H1 (cell line): ENCODE results near the gene KNCN. TPM values are rescaled to one million over a fixed set of nuclear protein-coding genes. Genes with fewer than 3 reads are reported as not detected.

Experiments
- CTCF ChIA-PET: fragments of 300-600 bp; sonication (Branson Sonifier 250); formaldehyde crosslinking; loops from one replicate; lab custom pipeline; 2021; ENCODE audit not compliant: partially characterized antibody; lab: Charles Lee
- POLR2A ChIA-PET: fragments of 300-600 bp; sonication (Branson Sonifier 250); formaldehyde crosslinking; loops from one replicate; lab custom pipeline; 2021; ENCODE audit warnings: inconsistent platforms; ENCODE audit not compliant: partially characterized antibody; lab: Charles Lee
- DNase-seq, 2 experiments: peaks; one replicate each; pipeline versions ENCODE4 v3.0.0 to v3.0.0-alpha.2; 2010 to 2022; ENCODE audit warnings: low spot score in 2 of 2, low read depth in 1 of 2, mixed read lengths in 1 of 2
- FAIRE-seq: peaks from 2 replicates; lab custom pipeline; 2011; peaks lifted over from hg19 to GRCh38; lab: Jason Lieb, UNC
- H2AFZ ChIP-seq: 2 replicates; pipeline ENCODE4 v1.8.1; 2012; ENCODE audit warnings: low read length, inconsistent platforms
- H2AK5ac ChIP-seq: 2 replicates; pipeline ENCODE4 v1.6.1; 2013; ENCODE audit warnings: low read depth, low read length
- H2BK120ac ChIP-seq: replicated peaks from 2 replicates; pipeline ENCODE3; 2013; ENCODE audit warnings: low read depth, low read length, inconsistent platforms
- H2BK12ac ChIP-seq: 2 replicates; pipeline ENCODE4 v1.6.1; 2013; ENCODE audit warnings: low read depth, low read length
- H2BK15ac ChIP-seq: 2 replicates; pipeline ENCODE4 v1.6.1; 2013; ENCODE audit warnings: low read length
- H2BK20ac ChIP-seq: 2 replicates; pipeline ENCODE4 v1.6.1; 2013; ENCODE audit warnings: low read length
- H2BK5ac ChIP-seq: 2 replicates; pipeline ENCODE4 v1.6.1; 2013; ENCODE audit warnings: low read depth, low read length
- H3K14ac ChIP-seq: 2 replicates; pipeline ENCODE4 v1.6.1; 2013; ENCODE audit warnings: inconsistent platforms; ENCODE audit not compliant: insufficient read length
- H3K18ac ChIP-seq: 2 replicates; pipeline ENCODE4 v1.6.1; 2013; ENCODE audit warnings: low read length; ENCODE audit errors: extremely low read depth
- H3K23ac ChIP-seq: 2 replicates; pipeline ENCODE4 v1.6.1; 2013; ENCODE audit warnings: inconsistent platforms; ENCODE audit not compliant: insufficient read length
- H3K23me2 ChIP-seq: 2 replicates; pipeline ENCODE4 v1.6.1; 2013; ENCODE audit warnings: low read depth, low read length
- H3K27ac ChIP-seq: 2 replicates; pipeline ENCODE4 v1.6.1; 2011; ENCODE audit warnings: low read depth, low read length, inconsistent platforms
- H3K27me3 ChIP-seq, 4 experiments: replicated peaks in 1 of 4; 1 replicate in 1 of 4; 2 replicates in 3 of 4; pipeline versions ENCODE4 v1.6.1 to v1.8.1; 2011 to 2013; ENCODE audit warnings: low read length in 3 of 4, mild to moderate bottlenecking in 3 of 4, inconsistent platforms in 2 of 4, mixed read lengths in 2 of 4, moderate library complexity in 1 of 4; ENCODE audit not compliant: control insufficient read depth in 3 of 4, insufficient read depth in 3 of 4; ENCODE audit errors: extremely low read depth in 1 of 4
- H3K36me3 ChIP-seq, 4 experiments: 2 replicates each; pipeline versions ENCODE4 v1.6.1 to v1.8.1; 2011 to 2013; ENCODE audit warnings: mild to moderate bottlenecking in 4 of 4, low read length in 3 of 4, moderate library complexity in 2 of 4, control low read depth in 1 of 4, inconsistent platforms in 1 of 4; ENCODE audit not compliant: insufficient read depth in 4 of 4, control insufficient read depth in 2 of 4
- H3K4ac ChIP-seq: replicated peaks from 2 replicates; pipeline ENCODE3; 2013; ENCODE audit warnings: low read length, low read depth, mixed read lengths, inconsistent platforms; ENCODE audit not compliant: insufficient read length
- H3K4me1 ChIP-seq, 4 experiments: replicated peaks in 1 of 4; 1 replicate in 1 of 4; 2 replicates in 3 of 4; pipeline versions ENCODE4 v1.6.1 to v1.8.1; 2011 to 2013; ENCODE audit warnings: low read length in 3 of 4, inconsistent platforms in 2 of 4, mixed read lengths in 1 of 4; ENCODE audit not compliant: insufficient read depth in 4 of 4, control insufficient read depth in 3 of 4
- H3K4me2 ChIP-seq, 2 experiments: 2 replicates each; pipeline versions ENCODE4 v1.6.1 to v1.8.1; 2011 to 2013; ENCODE audit warnings: low read depth in 2 of 2, low read length in 2 of 2, control low read depth in 1 of 2, inconsistent platforms in 1 of 2, mild to moderate bottlenecking in 1 of 2; ENCODE audit not compliant: insufficient read depth in 1 of 2
- H3K4me3 ChIP-seq, 4 experiments: fragments of 200-600, 300-600 bp in 1 of 4; sonication (generic), shearing (Covaris generic), sonication (Bioruptor Twin) in 1 of 4; 2 replicates each; pipeline versions ENCODE4 v1.5.1 to v1.8.1; 2011 to 2016; ENCODE audit warnings: low read length in 4 of 4, low read depth in 3 of 4, control low read depth in 2 of 4, inconsistent platforms in 2 of 4, mild to moderate bottlenecking in 2 of 4, mixed read lengths in 1 of 4, moderate library complexity in 1 of 4; ENCODE audit not compliant: insufficient read depth in 2 of 4; ENCODE audit errors: extremely low read depth in 1 of 4
- H3K56ac ChIP-seq: replicated peaks from 2 replicates; pipeline ENCODE3; 2013; ENCODE audit warnings: low read depth, mild to moderate bottlenecking, mixed read lengths, low read length, inconsistent platforms; ENCODE audit not compliant: insufficient read length
- H3K79me1 ChIP-seq: 2 replicates; pipeline ENCODE4 v1.6.1; 2013; ENCODE audit warnings: low read depth, low read length, control low read depth
- H3K79me2 ChIP-seq, 2 experiments: 2 replicates each; pipeline versions ENCODE4 v1.6.1 to v1.8.1; 2012 to 2013; ENCODE audit warnings: low read length in 2 of 2, mild to moderate bottlenecking in 2 of 2, inconsistent platforms in 1 of 2; ENCODE audit not compliant: insufficient read depth in 2 of 2, control insufficient read depth in 1 of 2
- H3K9ac ChIP-seq, 4 experiments: replicated peaks in 1 of 4; 1 replicate in 1 of 4; 2 replicates in 3 of 4; pipeline versions ENCODE4 v1.6.1 to v1.8.1; 2011 to 2013; ENCODE audit warnings: low read depth in 3 of 4, low read length in 3 of 4, control low read depth in 2 of 4, mild to moderate bottlenecking in 2 of 4, moderate library complexity in 2 of 4, inconsistent platforms in 1 of 4; ENCODE audit errors: extremely low read depth in 1 of 4
- H3K9me3 ChIP-seq, 2 experiments: 2 replicates each; pipeline versions ENCODE4 v1.6.1 to v1.8.1; 2012 to 2013; ENCODE audit warnings: mild to moderate bottlenecking in 2 of 2, moderate library complexity in 2 of 2, control low read depth in 1 of 2, inconsistent platforms in 1 of 2, low read depth in 1 of 2, low read length in 1 of 2, mixed read lengths in 1 of 2; ENCODE audit not compliant: insufficient read depth in 2 of 2
- H4K20me1 ChIP-seq, 2 experiments: replicated peaks in 1 of 2; 2 replicates each; pipeline versions ENCODE3 to v1.8.1; 2011 to 2013; ENCODE audit warnings: inconsistent platforms in 2 of 2, low read length in 2 of 2, mild to moderate bottlenecking in 1 of 2; ENCODE audit not compliant: insufficient read depth in 2 of 2, control insufficient read depth in 1 of 2
- H4K5ac ChIP-seq: 2 replicates; pipeline ENCODE4 v1.6.1; 2013; ENCODE audit warnings: low read length, low read depth, mixed read lengths, inconsistent platforms; ENCODE audit not compliant: insufficient read length
- H4K8ac ChIP-seq: 2 replicates; pipeline ENCODE4 v1.8.0; 2013; ENCODE audit warnings: mild to moderate bottlenecking, moderate library complexity, low read length, inconsistent platforms; ENCODE audit not compliant: insufficient read depth; ENCODE audit errors: extremely low read depth
- H4K91ac ChIP-seq: replicated peaks from 2 replicates; pipeline ENCODE3; 2013; ENCODE audit warnings: low read length, mixed read lengths, inconsistent platforms; ENCODE audit not compliant: insufficient read length
- CBX5 ChIP-seq: fragments of 300-800, 300-1000 bp; sonication (generic); IDR thresholded peaks from 2 replicates; pipeline ENCODE4 v1.7.1; 2016; ENCODE audit warnings: antibody characterized with exemption, low read length, low read depth
- EP300 ChIP-seq, 2 experiments: IDR thresholded peaks; 1 replicate in 1 of 2; 2 replicates in 1 of 2; pipeline ENCODE4 v1.6.1; 2011 to 2012; ENCODE audit warnings: low read depth in 2 of 2, low read length in 2 of 2, mild to moderate bottlenecking in 2 of 2, borderline replicate concordance in 1 of 2, inconsistent platforms in 1 of 2, moderate library complexity in 1 of 2
- EZH2 ChIP-seq: fragments of 200-600 bp; sonication (generic); IDR thresholded peaks from 2 replicates; pipeline ENCODE4 v1.7.1; 2012; ENCODE audit warnings: low read depth, mild to moderate bottlenecking, moderate library complexity, low read length, inconsistent platforms; ENCODE audit not compliant: severe bottlenecking
- GABPA ChIP-seq: IDR thresholded peaks from 2 replicates; pipeline ENCODE4 v1.6.1; 2011; ENCODE audit warnings: mild to moderate bottlenecking, low read length, moderate library complexity, borderline replicate concordance; ENCODE audit not compliant: insufficient read depth
- GTF2F1 ChIP-seq: IDR thresholded peaks from 2 replicates; pipeline ENCODE4 v1.6.1; 2012; ENCODE audit warnings: low read depth, low read length, improper control_type of control experiment, borderline replicate concordance
- KDM1A ChIP-seq: fragments of 200-600, 300-600 bp; sonication (generic); IDR thresholded peaks from 2 replicates; pipeline ENCODE4 v1.7.1; 2016; ENCODE audit warnings: mild to moderate bottlenecking, low read length, borderline replicate concordance
- POU5F1 ChIP-seq: IDR thresholded peaks from 2 replicates; pipeline ENCODE4 v1.6.1; 2011; ENCODE audit warnings: low read depth, mild to moderate bottlenecking, low read length, moderate library complexity
- SIRT6 ChIP-seq: IDR thresholded peaks from one replicate; pipeline ENCODE4 v1.7.1; 2012; ENCODE audit warnings: low read length, inconsistent platforms
- SUZ12 ChIP-seq: fragments of 200-600 bp; sonication (generic); IDR thresholded peaks from 2 replicates; pipeline ENCODE4 v1.6.1; 2012; ENCODE audit warnings: mild to moderate bottlenecking, inconsistent platforms, low read length, moderate library complexity, mixed read lengths
- TAF1 ChIP-seq: IDR thresholded peaks from 2 replicates; pipeline ENCODE4 v1.6.1; 2011; ENCODE audit warnings: mild to moderate bottlenecking, low read depth, low read length
- TBP ChIP-seq: IDR thresholded peaks from 2 replicates; pipeline ENCODE4 v1.6.1; 2011; ENCODE audit warnings: low read depth, low read length, improper control_type of control experiment
- TCF12 ChIP-seq: IDR thresholded peaks from 2 replicates; pipeline ENCODE4 v1.6.1; 2011; ENCODE audit warnings: low read depth, mild to moderate bottlenecking, low read length
- USF2 ChIP-seq: IDR thresholded peaks from 2 replicates; pipeline ENCODE4 v1.6.1; 2011; ENCODE audit warnings: low read length, improper control_type of control experiment
- WGBS, 2 experiments: shearing (Covaris generic) in 1 of 2; methylation state at CpG; one replicate each; pipeline versions ENCODE4 v1.1.6 to v1.1.7; 2013 to 2015; ENCODE audit warnings: low lambda C conversion rate in 2 of 2, mixed read lengths in 2 of 2, inconsistent platforms in 1 of 2, low coverage in 1 of 2, missing lambda C conversion rate in 1 of 2; ENCODE audit not compliant: insufficient replicate concordance in 2 of 2, insufficient coverage in 1 of 2, insufficient read length in 1 of 2; ENCODE audit errors: extremely low coverage in 1 of 2, missing lambda C conversion rate in 1 of 2; 5-methylcytosine and 5-hydroxymethylcytosine counted together
- polyA plus RNA-seq, 7 experiments: library from polyadenylated mRNA; depleted of rRNA in 3 of 7; stranded (reverse) in 5 of 7; unstranded in 2 of 7; fragments of >200 nt in 5 of 7; fragments of 200-250 nt in 2 of 7; gene quantifications; 1 replicate in 5 of 7; 2 replicates in 1 of 7; 4 replicates in 1 of 7; pipeline versions ENCODE4 v1.2.1 to v1.2.3, GENCODE V29; 2011 to 2013; ENCODE audit warnings: missing spikeins in 2 of 7, mixed read lengths in 2 of 7
- total RNA-seq: library from RNA; stranded (reverse); fragmentation: NEBNext Ultra II Directional; extraction: Animal tissue kit (Norgen Biotek cat#: 25700); gene quantifications from 2 replicates; pipeline ENCODE4 v1.2.1, GENCODE V29; 2021

The KNCN gene
- total and polyA plus RNA-seq, 2 of the 8 experiments (the other 6 are each of a cell fraction or from before 2014, with no cell fraction given), result not detected

- Histone ChIP-seq H3K9me3 (no peaks in the 10 kb centered on the region), H3K56ac (no peak overlapping the region), H3K23me2 (peaks cover 12% of the 10 kb centered on the region), H3K14ac (no peak overlapping the region), H3K79me2 (no peaks in the 10 kb centered on the region), H2BK12ac (no peak overlapping the region), H3K18ac (no peak overlapping the region), H3K4me3 (no peak overlapping the region), H4K5ac (no peak overlapping the region), H3K4ac (no peak overlapping the region), H3K4me2 (no peak overlapping the region), H3K79me1 (no peaks in the 10 kb centered on the region), H3K36me3 (no peaks in the 10 kb centered on the region), H2BK20ac (no peak overlapping the region), H2BK15ac (no peak overlapping the region), H3K27ac (no peak overlapping the region), H2AFZ (no peak overlapping the region), H4K8ac (no peak overlapping the region; the same call in 1 of the 2 replicates), H3K23ac (no peak overlapping the region), H2BK5ac (no peak overlapping the region), H4K20me1 (peaks cover 0 to 2% of the 10 kb centered on the region in 2 experiments), H4K91ac (no peak overlapping the region), H2BK120ac (no peak overlapping the region), H3K9ac (no peak overlapping the region; a peak in 1 of 7 replicates), H2AK5ac (no peak overlapping the region), H3K4me1 (peaks cover 0 to 15% (median 8%) of the 10 kb centered on the region in 4 experiments; a peak in 6 of 7 replicates), H3K27me3 (peaks cover 21 to 63% (median 52%) of the 10 kb centered on the region in 4 experiments)
- ChIA-PET CTCF (interaction anchor here (0.7 to 25.0 kb wide), 16 partner anchors 8 to 185 kb away, joined by 3 to 1068 read pairs (median 4); partner anchors contain the start of genes DMBX1, MKNK1 and MOB3C), POLR2A (interaction anchor here (1.2 to 1.5 kb wide), 2 partner anchors 9 to 99 kb away, joined by 3 read pairs; no protein-coding TSS in a partner anchor)
- WGBS, 2 experiments, result 84% methylated on average over 9 of the region's 9 CpGs; no CpG with 5 or more reads in 1 of the 2 experiments
- FAIRE-seq, result no peak
- DNase-seq, result no peak
- TF ChIP-seq SIRT6 (no peak), USF2 (no peak), TAF1 (no peak), GABPA (no peak), SUZ12 (no peak), KDM1A (no peak), TBP (no peak), EZH2 (no peak), CBX5 (no peak), POU5F1 (no peak), EP300 (IDR thresholded peaks at IDR 0.05; ENCODE audit: borderline replicate concordance in 1 of 2, low read depth in 2 of 2, low read length in 2 of 2) (no peak), TCF12 (no peak), GTF2F1 (no peak)
Measured at GRCh38 chr1:46539972-46540371, 11.5 kb downstream of the KNCN start.
